SK-N-SH treated with all-trans-retinoic acid at 6 μM for 48 hours (cell line): ENCODE measurements around the gene NFXL1.

ENCODE experiments used
- ATAC-seq: fragments of 200-7000 bp; cut with Tn5 transposase; 3 replicates; pipeline ENCODE4 v1.9.1; 2020; ENCODE audit warnings: mild to moderate bottlenecking, moderate library complexity
- BACH2 ChIP-seq: fragments of 250-450 bp; sonication (Bioruptor Pico); IDR thresholded peaks from 2 replicates; pipeline ENCODE4 v1.9.0; 2021; ENCODE audit warnings: mild to moderate bottlenecking, borderline replicate concordance
- CREB5 ChIP-seq: fragments of 250-450 bp; sonication (Bioruptor Pico); IDR thresholded peaks from 2 replicates; pipeline ENCODE4 v1.5.1; 2020; ENCODE audit warnings: low read depth, mild to moderate bottlenecking, moderate library complexity
- CSDC2 ChIP-seq: fragments of 250-450 bp; sonication (Bioruptor Pico); IDR thresholded peaks from 2 replicates; pipeline ENCODE4 v1.5.0; 2020; ENCODE audit warnings: mild to moderate bottlenecking, moderate library complexity
- ESRRG ChIP-seq: fragments of 250-450 bp; sonication (Bioruptor Pico); IDR thresholded peaks from 2 replicates; pipeline ENCODE4 v1.6.1; 2021; ENCODE audit warnings: mild to moderate bottlenecking
- GLIS3 ChIP-seq: fragments of 250-450 bp; sonication (Bioruptor Pico); IDR thresholded peaks from 2 replicates; pipeline ENCODE4 v1.5.0; 2020; ENCODE audit warnings: mild to moderate bottlenecking, moderate library complexity
- ISL1 ChIP-seq: fragments of 250-450 bp; sonication (Bioruptor Pico); IDR thresholded peaks from 2 replicates; pipeline ENCODE4 v2.1.2; 2022; ENCODE audit warnings: mild to moderate bottlenecking, moderate library complexity
- OSR1 ChIP-seq: fragments of 250-450 bp; sonication (Bioruptor Pico); IDR thresholded peaks from 2 replicates; pipeline ENCODE4 v1.8.0; 2022; ENCODE audit warnings: moderate library complexity, mild to moderate bottlenecking, inconsistent platforms
- PATZ1 ChIP-seq: fragments of 250-450 bp; sonication (Bioruptor Pico); IDR thresholded peaks from 2 replicates; pipeline ENCODE4 v1.8.0; 2020; ENCODE audit warnings: mild to moderate bottlenecking, moderate library complexity, borderline replicate concordance
- PPARA ChIP-seq: fragments of 250-450 bp; sonication (Bioruptor Pico); IDR thresholded peaks from 2 replicates; pipeline ENCODE4 v1.5.0; 2020; ENCODE audit warnings: mild to moderate bottlenecking, borderline replicate concordance
- RARB ChIP-seq: fragments of 250-450 bp; sonication (Bioruptor Pico); IDR thresholded peaks from 2 replicates; pipeline ENCODE4 v1.8.0; 2021; ENCODE audit warnings: mild to moderate bottlenecking, moderate library complexity
- SNAI2 ChIP-seq: fragments of 250-450 bp; sonication (Bioruptor Pico); IDR thresholded peaks from 2 replicates; pipeline ENCODE4 v1.5.0; 2020; ENCODE audit warnings: mild to moderate bottlenecking, moderate library complexity
- TOX ChIP-seq: fragments of 250-450 bp; sonication (Bioruptor Pico); IDR thresholded peaks from 2 replicates; pipeline ENCODE4 v1.8.0; 2021; ENCODE audit warnings: mild to moderate bottlenecking, moderate library complexity, borderline replicate concordance
- ZC3H10 ChIP-seq: fragments of 250-450 bp; sonication (Bioruptor Pico); IDR thresholded peaks from 2 replicates; pipeline ENCODE4 v1.5.1; 2021; ENCODE audit warnings: mild to moderate bottlenecking, moderate library complexity
- ZFP3 ChIP-seq: fragments of 250-450 bp; sonication (Bioruptor Pico); IDR thresholded peaks from 2 replicates; pipeline ENCODE4 v1.5.0; 2020; ENCODE audit warnings: mild to moderate bottlenecking, moderate library complexity
- ZFP30 ChIP-seq: fragments of 450-650 bp; formaldehyde crosslinking; IDR thresholded peaks from 2 replicates; pipeline ENCODE4 v1.5.0; 2022; ENCODE audit warnings: mild to moderate bottlenecking, moderate library complexity
- ZNF565 ChIP-seq: fragments of 450-650 bp; formaldehyde crosslinking; conservative IDR thresholded peaks from 2 replicates; pipeline ENCODE4 v1.5.0; 2020; ENCODE audit warnings: low read depth, mild to moderate bottlenecking, moderate library complexity
- ZNF70 ChIP-seq: fragments of 450-650 bp; formaldehyde crosslinking; IDR thresholded peaks from 2 replicates; pipeline ENCODE4 v1.5.0; 2020; ENCODE audit warnings: mild to moderate bottlenecking, moderate library complexity
- ZNF8 ChIP-seq: fragments of 450-650 bp; formaldehyde crosslinking; IDR thresholded peaks from 2 replicates; pipeline ENCODE4 v1.5.0; 2020; ENCODE audit warnings: mild to moderate bottlenecking, moderate library complexity
- TF ChIP-seq, protein P1 (sequence below): fragments of 250-450 bp; sonication (Bioruptor Pico); IDR thresholded peaks from 2 replicates; pipeline ENCODE4 v1.5.0; 2020; ENCODE audit warnings: mild to moderate bottlenecking, moderate library complexity
- TF ChIP-seq, protein P2 (sequence below): fragments of 250-450 bp; sonication (Bioruptor Pico); IDR thresholded peaks from 2 replicates; pipeline ENCODE4 v1.8.0; 2021; ENCODE audit warnings: low read depth, mild to moderate bottlenecking, moderate library complexity, borderline replicate concordance

The NFXL1 gene

DNA sequence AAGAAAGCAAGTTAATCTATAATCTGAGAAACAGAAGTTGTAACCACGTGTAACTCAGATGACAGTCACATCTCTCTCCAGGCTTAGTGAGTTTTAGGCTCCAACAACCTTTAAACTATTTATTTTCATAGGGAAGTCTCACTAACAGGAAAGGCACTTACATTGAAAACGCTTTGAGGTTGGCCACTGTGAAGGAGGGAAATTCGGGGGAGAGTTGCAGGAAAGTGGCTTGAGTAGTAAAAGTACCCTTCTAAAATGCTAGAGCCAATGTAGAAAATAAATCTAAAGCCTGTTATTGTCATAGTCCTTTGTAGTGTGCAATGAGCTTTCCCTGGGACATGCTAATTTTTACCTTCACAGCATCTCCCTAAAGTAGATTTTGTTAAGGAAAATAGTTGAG, 995 bp upstream of the NFXL1 start:
- TF ChIP-seq CREB5 (CRISPR knock-in tag) = no peak
- no peak for TF ChIP-seq TOX (CRISPR knock-in tag)
- TF ChIP-seq, protein P1, sequence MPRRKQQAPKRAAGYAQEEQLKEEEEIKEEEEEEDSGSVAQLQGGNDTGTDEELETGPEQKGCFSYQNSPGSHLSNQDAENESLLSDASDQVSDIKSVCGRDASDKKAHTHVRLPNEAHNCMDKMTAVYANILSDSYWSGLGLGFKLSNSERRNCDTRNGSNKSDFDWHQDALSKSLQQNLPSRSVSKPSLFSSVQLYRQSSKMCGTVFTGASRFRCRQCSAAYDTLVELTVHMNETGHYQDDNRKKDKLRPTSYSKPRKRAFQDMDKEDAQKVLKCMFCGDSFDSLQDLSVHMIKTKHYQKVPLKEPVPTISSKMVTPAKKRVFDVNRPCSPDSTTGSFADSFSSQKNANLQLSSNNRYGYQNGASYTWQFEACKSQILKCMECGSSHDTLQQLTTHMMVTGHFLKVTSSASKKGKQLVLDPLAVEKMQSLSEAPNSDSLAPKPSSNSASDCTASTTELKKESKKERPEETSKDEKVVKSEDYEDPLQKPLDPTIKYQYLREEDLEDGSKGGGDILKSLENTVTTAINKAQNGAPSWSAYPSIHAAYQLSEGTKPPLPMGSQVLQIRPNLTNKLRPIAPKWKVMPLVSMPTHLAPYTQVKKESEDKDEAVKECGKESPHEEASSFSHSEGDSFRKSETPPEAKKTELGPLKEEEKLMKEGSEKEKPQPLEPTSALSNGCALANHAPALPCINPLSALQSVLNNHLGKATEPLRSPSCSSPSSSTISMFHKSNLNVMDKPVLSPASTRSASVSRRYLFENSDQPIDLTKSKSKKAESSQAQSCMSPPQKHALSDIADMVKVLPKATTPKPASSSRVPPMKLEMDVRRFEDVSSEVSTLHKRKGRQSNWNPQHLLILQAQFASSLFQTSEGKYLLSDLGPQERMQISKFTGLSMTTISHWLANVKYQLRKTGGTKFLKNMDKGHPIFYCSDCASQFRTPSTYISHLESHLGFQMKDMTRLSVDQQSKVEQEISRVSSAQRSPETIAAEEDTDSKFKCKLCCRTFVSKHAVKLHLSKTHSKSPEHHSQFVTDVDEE (CRISPR knock-in tag) = no peak
- TF ChIP-seq SNAI2 = no peak
- TF ChIP-seq ZFP30 (CRISPR knock-in tag) = no peak
- TF ChIP-seq RARB (CRISPR knock-in tag) = no peak
- TF ChIP-seq ZC3H10 (CRISPR knock-in tag) = no peak
- TF ChIP-seq ZFP3 (CRISPR knock-in tag) = no peak
- no peak for TF ChIP-seq ZNF8 (CRISPR knock-in tag)
- no peak for TF ChIP-seq ESRRG (CRISPR knock-in tag)

DNA sequence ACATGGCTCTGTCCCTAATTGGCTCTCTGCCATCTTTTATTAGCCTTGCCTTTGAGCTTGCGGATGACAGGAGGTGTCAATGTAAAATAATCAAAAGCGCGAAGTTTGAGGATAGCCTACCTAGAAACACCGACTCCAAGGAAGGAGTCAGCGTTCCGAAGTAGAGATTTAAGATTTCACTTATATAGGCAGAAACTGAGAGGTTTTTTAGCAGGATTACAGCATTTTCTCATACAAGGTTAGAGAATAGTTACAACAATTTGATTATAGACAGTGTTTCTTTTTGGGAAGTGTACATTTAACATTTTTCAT, 499 bp upstream of the NFXL1 start:
- peak; percentile 9 for ATAC-seq
- TF ChIP-seq BACH2 (CRISPR knock-in tag) (no peak), ZNF8 (CRISPR knock-in tag) (no peak)

More for the DNA sequence above, 995 bp upstream of the NFXL1 start:
- no peak for ATAC-seq

DNA sequence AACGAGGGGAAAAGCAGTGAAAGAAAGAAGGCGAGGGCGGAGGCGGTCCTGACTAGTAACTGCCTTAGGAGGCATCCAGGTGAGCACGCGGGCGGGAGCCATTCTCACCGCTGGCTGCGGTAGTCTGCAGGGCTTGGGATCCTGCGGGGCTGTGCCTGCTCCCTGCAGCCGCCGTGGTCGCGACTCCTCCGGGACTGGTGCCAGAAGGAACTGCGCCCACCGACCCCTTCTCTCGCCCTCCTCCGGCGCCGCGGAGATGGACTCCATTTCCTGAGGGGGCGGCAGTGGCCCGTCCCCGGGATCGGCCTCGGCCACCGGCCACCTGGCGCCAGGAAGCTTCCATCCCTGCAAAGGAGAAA, 543 bp downstream of the NFXL1 start:
- ATAC-seq = peak; percentile 64
- TF ChIP-seq ESRRG (CRISPR knock-in tag) (no peak), BACH2 (CRISPR knock-in tag) (no peak), GLIS3 (CRISPR knock-in tag) (no peak), ZC3H10 (CRISPR knock-in tag) (no peak), CSDC2 (CRISPR knock-in tag) (no peak), PPARA (CRISPR knock-in tag) (no peak), OSR1 (CRISPR knock-in tag) (no peak), ZNF70 (no peak), ISL1 (CRISPR knock-in tag) (no peak), SNAI2 (no peak), TOX (CRISPR knock-in tag) (no peak), ZNF565 (CRISPR knock-in tag) (no peak)
- TF ChIP-seq, protein P1 (CRISPR knock-in tag) = no peak
- TF ChIP-seq, protein P2, sequence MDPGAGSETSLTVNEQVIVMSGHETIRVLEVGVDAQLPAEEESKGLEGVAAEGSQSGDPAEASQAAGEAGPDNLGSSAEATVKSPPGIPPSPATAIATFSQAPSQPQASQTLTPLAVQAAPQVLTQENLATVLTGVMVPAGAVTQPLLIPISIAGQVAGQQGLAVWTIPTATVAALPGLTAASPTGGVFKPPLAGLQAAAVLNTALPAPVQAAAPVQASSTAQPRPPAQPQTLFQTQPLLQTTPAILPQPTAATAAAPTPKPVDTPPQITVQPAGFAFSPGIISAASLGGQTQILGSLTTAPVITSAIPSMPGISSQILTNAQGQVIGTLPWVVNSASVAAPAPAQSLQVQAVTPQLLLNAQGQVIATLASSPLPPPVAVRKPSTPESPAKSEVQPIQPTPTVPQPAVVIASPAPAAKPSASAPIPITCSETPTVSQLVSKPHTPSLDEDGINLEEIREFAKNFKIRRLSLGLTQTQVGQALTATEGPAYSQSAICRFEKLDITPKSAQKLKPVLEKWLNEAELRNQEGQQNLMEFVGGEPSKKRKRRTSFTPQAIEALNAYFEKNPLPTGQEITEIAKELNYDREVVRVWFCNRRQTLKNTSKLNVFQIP (CRISPR knock-in tag) = no peak

DNA sequence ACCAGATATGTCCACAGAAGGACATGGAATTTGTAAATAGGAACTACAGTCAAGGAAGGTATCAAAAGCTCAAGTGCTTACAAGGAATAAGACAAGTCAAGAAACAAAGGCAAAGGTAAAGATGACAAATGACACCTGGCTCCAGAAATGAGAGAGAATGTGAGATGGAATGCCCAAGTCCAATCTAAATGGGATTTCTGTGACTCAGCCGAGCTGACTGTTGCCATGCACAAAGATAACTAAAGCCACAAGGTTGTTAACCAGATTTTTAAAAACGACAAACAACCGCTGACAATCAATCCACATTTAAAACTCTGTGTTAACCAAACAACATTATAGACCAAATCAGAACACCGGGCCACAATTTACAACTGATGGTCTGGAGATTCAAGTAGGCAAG, 1.1 kb downstream of the NFXL1 start:
- TF ChIP-seq PATZ1 (CRISPR knock-in tag) = no peak
- no peak for TF ChIP-seq BACH2 (CRISPR knock-in tag)
- TF ChIP-seq, protein P1 (CRISPR knock-in tag) = no peak
- no peak for TF ChIP-seq GLIS3 (CRISPR knock-in tag)
- TF ChIP-seq, protein P2 (CRISPR knock-in tag) = no peak
- no peak for TF ChIP-seq ZFP3 (CRISPR knock-in tag)
- no peak for TF ChIP-seq ZNF8 (CRISPR knock-in tag)
- TF ChIP-seq CSDC2 (CRISPR knock-in tag) = no peak
- TF ChIP-seq ZNF70 = no peak
- TF ChIP-seq RARB (CRISPR knock-in tag) = no peak
- no peak for TF ChIP-seq ZNF565 (CRISPR knock-in tag)
- peak; percentile 7; the same call in 1 of the 3 replicates for ATAC-seq
